ENCODE measurements around the gene ZDHHC14.
"Not testable (repeated sequence)": the region's sequence is repeated elsewhere in the genome, so short reads cannot be mapped to it uniquely, and the experiment has no call there.

The ZDHHC14 gene

GRCh38 chr6:157407646-157408045 is 26.7 kb downstream of the ZDHHC14 start:
- no peak for DNase-seq

- DNase-seq, result not testable (repeated sequence)
Observed at GRCh38 chr6:157408427-157408826, 27.4 kb downstream of the ZDHHC14 start.

DNA sequence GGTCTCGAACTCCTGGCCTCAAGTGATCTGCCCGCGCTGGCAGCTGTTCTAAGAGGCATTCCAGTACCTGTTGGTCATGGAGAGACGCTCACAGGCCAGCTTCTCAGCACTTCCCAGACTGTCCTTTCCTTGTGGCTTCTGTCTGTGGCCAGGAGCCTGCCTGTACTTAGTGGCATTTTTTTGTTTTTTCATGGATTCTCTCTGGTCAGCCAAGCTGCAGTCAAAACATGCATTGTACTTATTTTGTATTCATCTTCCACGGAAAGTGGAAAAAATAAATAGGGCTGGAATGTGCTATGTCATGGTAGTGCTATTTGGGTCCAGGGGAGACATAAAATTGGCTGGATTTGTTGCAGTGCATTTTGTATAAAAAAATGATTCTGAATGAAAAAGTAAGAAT is 29.1 kb downstream of the ZDHHC14 start:
- no peak for DNase-seq

DNA sequence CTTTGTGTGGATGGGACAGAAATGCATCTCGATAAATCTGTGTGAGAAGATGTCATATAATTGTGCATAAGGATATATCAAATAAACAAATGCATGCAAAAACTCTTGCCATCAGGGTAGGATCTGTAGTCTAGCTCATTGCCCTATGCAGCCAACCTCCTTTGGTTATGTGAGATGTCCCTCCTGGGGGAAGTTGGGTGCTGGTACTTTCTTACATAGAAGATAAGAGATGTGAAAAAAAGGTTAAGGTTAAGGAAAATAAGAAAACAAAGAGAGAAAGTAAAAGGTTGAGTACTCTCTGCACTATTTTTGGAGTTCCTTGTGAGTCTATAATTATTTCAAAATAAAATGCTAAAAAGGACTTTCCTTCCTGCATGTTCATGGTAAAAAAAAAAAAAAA is 30.4 kb downstream of the ZDHHC14 start:
- DNase-seq, result no peak

- no peak for DNase-seq
Observed at GRCh38 chr6:157412791-157413190, 31.8 kb downstream of the ZDHHC14 start.

GRCh38 chr6:157420497-157420896 is 39.5 kb downstream of the ZDHHC14 start:
- no peak for DNase-seq

DNA sequence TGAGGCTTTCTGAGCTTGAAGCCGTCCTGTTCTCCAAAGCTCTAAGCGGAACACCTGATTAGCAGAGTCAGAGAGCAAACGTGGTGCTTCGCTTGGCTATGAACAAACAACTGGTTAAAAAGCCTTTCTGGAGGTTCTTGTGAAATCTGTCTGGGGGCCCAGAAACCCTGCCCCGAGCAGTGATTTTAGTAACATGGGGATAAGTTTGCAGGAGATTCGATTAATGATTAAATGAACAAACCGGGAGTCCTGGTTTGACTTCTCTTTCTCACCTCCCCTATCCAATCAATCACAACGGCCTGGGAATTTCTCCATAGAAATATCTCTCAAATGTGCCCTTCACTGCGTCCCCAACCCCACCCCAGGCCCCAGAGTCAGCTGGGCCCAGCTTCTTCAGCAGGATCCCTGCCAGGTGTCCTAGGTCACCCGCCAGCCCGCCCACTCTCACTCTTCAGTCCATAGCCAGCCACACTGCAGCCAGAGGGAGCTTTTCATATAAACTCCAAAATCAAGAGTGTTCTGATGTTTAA is 43.6 kb downstream of the ZDHHC14 start:
- DNase-seq, result no peak

DNA sequence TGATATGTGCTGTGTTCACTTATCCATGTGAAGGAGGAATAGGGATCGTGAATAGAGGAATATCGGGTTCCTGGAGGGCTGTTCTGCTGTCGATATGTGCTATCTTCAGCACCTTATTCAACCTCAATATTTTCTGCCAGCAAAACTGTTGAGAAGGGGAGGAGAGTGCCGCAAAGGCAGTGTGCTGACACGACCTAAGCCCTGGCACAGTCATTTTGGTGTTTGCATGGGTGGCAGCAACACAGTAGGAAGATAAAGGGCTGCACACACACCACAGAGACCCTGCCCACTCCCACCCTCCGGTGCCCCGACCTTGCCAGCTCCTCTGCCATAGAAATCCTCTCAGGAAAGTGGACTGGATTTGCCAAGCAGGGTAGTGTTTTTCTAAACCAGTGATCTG is 47.0 kb downstream of the ZDHHC14 start:
- no peak for DNase-seq

DNA sequence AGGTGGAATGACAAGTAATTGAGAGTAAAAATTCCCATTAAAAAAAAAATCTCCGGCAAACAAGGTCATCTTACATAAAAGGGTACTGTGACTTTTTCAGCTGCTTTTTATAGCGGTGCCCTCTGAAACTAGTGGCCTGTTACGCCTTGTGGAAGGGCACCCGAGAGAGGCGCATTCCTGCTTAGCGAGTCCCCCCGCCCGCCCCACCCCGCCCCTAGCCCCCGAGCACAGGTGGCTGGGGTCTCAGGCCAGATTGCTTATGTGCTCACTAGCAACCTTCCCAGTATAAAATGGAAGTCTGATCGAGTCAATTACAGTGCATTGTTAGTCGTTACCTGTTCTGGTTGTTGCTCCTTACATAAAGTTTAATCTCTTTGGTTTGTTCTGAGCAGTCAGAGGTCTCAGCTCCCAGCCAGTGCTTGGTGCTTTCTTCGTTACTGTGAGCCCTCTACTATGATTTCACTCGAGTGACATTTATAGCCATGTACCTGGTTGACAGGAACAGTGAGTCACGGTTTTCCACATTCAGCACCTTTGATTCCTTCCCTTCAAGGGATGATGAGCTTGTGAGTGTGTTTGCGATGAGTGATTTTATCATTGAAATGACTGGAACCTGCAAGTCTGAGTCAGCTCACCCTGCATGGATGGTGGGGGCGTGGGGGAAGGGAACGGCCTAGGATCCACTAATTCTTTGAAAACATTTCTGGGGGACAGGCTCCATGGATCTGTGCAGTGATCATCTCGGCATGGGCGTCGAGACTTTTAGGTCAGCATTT is 47.6 kb downstream of the ZDHHC14 start:
- DNase-seq, result no peak

GRCh38 chr6:157429248-157429647 is 48.3 kb downstream of the ZDHHC14 start:
- no peak for DNase-seq

DNA sequence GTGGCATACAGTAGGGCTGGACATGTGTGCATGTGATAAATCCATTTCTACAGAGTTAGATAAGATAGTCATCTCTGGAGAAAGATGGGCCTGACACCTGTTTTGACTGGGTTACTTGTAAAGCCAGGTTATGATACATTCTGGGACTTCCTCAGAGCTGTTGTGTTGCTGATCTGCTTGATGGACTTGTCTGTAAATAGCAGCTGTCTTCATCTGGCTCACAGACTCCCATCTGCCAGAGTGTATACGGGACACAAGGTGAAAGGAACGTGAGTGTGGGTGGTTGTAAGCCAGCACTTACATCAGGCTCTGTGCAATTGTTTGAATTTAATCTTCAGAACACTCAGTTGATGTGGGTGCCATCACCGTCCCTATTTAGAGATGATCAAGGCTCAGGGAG is 49.8 kb downstream of the ZDHHC14 start:
- no peak for DNase-seq

- DNase-seq, result no peak
Observed at GRCh38 chr6:157432231-157432891, 51.4 kb downstream of the ZDHHC14 start.

DNA sequence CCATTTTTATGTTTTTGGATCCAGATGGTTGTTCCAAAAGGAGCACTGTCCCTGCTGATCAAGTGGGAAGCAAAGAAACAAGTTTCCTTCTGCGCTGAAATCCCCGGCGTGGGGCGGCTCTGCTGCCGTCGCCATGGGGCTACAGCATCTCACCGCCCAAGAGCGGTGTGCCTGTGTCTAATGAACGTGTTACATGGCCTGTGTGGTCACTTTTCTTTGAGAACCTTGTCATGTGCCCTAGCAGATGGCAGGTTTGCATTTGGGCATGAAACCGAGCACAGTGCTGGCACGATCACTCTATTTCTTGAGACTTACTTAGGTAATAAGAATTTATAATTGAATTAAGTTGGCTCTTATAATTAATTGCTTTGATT is 51.9 kb downstream of the ZDHHC14 start:
- DNase-seq, result no peak

DNA sequence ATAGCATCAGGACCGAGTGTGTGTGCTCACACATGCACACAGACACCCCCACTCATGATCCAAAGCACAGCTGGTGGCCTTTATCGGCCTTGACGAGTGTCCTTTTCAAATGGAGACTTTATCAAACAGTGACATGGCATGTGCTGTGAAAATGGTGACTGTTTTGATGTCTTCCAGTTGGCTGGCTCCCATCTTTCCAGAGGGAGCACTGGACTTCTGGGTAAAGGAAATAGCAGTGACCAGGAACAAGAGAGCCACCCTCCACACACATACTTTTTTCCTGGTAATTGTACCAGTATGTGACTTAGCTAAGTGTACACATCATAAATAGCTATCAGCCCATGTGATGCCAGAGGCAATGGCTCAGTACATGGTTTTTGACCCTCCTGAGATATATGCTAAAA is 52.7 kb downstream of the ZDHHC14 start:
- DNase-seq, result no peak

GRCh38 chr6:157434349-157435033 is 53.5 kb downstream of the ZDHHC14 start:
- no peak for DNase-seq

- no peak for DNase-seq
Observed at GRCh38 chr6:157436219-157436943, 55.4 kb downstream of the ZDHHC14 start.

GRCh38 chr6:157436944-157437336 is 56.0 kb downstream of the ZDHHC14 start:
- DNase-seq, result no peak

DNA sequence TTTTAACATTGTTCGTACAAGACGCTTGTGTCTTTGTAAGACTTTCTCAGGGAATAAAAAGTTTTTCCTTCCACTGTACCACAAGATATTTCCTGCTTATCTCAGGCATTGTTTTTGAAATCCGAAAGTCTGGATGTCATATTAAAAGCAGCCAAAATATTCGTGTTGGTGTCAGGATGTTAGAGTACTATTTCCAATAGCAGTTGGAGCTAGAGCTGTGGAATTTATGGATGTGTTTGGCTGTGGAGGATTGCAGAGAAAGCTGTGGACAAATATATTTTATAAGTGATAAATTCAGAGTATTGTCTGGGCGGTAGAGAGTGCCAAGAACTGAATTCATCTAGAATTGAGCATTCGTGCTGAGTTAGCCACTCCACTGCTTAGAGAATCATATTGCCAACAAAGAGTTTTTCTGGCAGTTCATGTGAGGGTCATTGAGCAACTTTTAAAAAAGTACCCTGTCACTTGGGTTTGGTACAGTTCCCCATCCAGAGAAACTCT is 57.7 kb downstream of the ZDHHC14 start:
- no peak for DNase-seq

DNA sequence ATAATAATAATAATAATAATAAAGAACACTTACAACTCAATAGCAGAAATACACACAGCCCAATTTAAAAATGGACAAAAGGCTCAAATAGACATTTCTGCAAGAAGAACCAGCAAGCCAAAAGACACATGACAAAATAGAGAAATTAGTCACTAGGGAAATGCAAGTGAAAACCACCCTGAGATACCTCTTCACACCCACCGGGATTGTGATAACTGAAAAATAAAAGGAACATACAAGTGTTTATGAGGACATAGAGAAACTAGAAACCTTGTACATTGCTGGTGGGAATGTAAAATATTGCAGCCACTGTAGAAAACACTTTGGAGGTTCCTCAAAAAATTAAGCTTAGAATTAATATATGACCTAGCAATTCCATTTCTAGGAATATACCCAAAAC is 59.2 kb downstream of the ZDHHC14 start:
- no peak for DNase-seq

GRCh38 chr6:157442291-157442690 is 61.3 kb downstream of the ZDHHC14 start:
- no peak for DNase-seq

- DNase-seq, result no peak
Observed at GRCh38 chr6:157443066-157443800, 62.2 kb downstream of the ZDHHC14 start.
